IPS-20b (cell line): ENCODE results near the gene FOXP1.

Experiments used
- H3K27ac ChIP-seq: one replicate; pipeline ENCODE4 v1.5.1; 2013; ENCODE audit warnings: low read length
- H3K27me3 ChIP-seq: 2 replicates; pipeline ENCODE4 v1.6.1; 2013; ENCODE audit warnings: mild to moderate bottlenecking, low read length, inconsistent platforms; ENCODE audit not compliant: insufficient read depth
- H3K36me3 ChIP-seq: 2 replicates; pipeline ENCODE4 v1.6.1; 2013; ENCODE audit warnings: low read depth, mild to moderate bottlenecking, inconsistent platforms, low read length, moderate library complexity; ENCODE audit not compliant: insufficient read depth
- H3K4me1 ChIP-seq: 2 replicates; pipeline ENCODE4 v1.6.1; 2013; ENCODE audit warnings: mild to moderate bottlenecking, control low read depth, inconsistent platforms, low read length, moderate library complexity; ENCODE audit not compliant: insufficient read depth
- H3K4me3 ChIP-seq: 2 replicates; pipeline ENCODE4 v1.5.1; 2013; ENCODE audit warnings: mild to moderate bottlenecking, low read length, inconsistent platforms
- H3K9ac ChIP-seq: 2 replicates; pipeline ENCODE4 v1.6.1; 2013; ENCODE audit warnings: low read depth, mild to moderate bottlenecking, inconsistent platforms, low read length, moderate library complexity
- H3K9me3 ChIP-seq: 2 replicates; pipeline ENCODE4 v1.6.1; 2013; ENCODE audit warnings: mild to moderate bottlenecking, low read depth, low read length, inconsistent platforms; ENCODE audit not compliant: insufficient read depth

FOXP1 gene

DNA sequence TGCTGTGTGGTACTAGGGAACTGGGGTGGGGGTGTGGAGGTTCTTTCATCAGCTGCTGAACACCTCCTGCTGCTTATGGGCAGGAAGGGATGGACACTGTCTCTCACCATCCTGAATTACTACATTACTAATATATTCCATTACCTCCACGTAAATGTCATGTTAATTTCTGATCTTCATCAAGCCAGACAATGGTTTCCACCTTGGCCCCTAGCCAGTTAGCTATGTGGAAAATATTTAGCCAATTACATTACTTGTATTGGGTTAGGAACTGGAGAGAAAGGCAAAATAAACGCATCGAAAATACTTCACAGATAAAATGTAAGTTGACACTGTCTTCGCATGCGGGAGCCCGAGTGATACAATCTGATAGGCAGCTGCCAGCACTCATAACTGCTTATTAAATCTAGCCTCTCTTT, 95.1 kb downstream of the FOXP1 start:
- no peaks in the 10 kb centered on the region; the same call in 1 of the 2 replicates for H3K4me1 ChIP-seq
- no peak overlapping the region for H3K4me3 ChIP-seq
- H3K27ac ChIP-seq: no peak overlapping the region
- no peaks in the 10 kb centered on the region for H3K27me3 ChIP-seq
- H3K9ac ChIP-seq: no peak overlapping the region
- H3K9me3 ChIP-seq: peaks cover 9% of the 10 kb centered on the region
- H3K36me3 ChIP-seq: no peaks in the 10 kb centered on the region

DNA sequence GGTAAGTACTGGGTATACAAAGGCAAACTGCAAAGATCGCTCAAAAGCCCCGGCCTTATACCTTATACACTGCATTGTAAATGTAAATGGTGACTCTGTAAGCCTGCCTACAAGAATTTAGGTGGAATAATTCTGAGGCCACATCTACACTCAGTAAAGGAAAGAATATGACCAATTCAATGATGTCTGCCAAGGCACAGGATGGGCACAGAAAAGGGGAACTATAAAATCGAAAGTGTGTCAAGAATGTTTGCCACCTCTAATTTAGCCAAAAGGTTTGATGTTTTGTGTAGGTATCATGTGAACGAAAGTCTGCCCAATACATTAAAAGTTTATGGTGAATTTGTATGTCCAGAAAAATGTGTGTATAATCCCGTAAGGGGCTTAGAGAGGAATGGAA, 96.1 kb downstream of the FOXP1 start:
- Histone ChIP-seq H3K4me3 (no peak overlapping the region), H3K4me1 (no peaks in the 10 kb centered on the region; the same call in 1 of the 2 replicates), H3K36me3 (no peaks in the 10 kb centered on the region), H3K9ac (no peak overlapping the region), H3K27ac (no peak overlapping the region), H3K27me3 (no peaks in the 10 kb centered on the region), H3K9me3 (peaks cover 9% of the 10 kb centered on the region)

DNA sequence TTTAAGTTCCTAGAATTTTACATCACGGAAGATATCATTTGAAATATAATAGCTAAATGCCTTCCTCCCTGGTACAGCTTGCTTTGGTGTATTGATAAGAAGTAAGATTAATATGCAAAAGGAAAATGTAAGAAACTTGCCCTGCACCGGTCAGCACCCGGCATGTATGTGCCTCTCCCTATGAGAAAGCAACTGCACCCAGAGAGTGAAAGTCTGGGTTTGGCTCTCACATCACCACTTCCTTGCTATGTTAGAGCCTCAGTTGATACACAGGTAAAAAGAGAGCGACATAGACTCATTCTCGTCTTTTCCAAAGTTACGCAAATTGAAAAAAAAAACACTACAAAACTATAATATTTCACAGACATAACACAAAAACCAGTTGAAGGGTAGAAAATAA, 96.7 kb downstream of the FOXP1 start:
- H3K27ac ChIP-seq: no peak overlapping the region
- no peaks in the 10 kb centered on the region; the same call in 1 of the 2 replicates for H3K4me1 ChIP-seq
- H3K9ac ChIP-seq: no peak overlapping the region
- H3K4me3 ChIP-seq: no peak overlapping the region
- no peaks in the 10 kb centered on the region for H3K36me3 ChIP-seq
- H3K9me3 ChIP-seq: peaks cover 9% of the 10 kb centered on the region
- no peaks in the 10 kb centered on the region for H3K27me3 ChIP-seq

DNA sequence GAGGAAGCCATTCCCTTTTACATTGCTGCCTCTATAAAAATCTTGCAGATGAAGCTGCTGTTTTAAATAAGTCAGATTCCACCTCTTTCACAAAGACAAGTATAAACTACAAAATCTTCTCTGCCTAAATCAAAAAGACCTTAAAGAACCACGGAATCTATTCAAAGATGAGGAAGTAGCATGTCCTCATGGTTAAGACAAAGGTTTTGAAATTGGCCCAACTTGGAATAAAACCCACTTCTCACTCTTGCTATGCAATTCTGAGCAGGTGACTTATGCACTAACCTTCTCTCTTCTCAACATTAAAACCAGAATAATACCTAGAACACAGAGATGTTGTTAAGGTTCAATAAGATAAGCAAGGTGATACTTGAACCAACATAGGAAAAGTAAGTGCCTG, 97.6 kb downstream of the FOXP1 start:
- Histone ChIP-seq H3K27me3 (no peaks in the 10 kb centered on the region), H3K4me1 (peaks cover 3% of the 10 kb centered on the region; the same call in 1 of the 2 replicates), H3K36me3 (no peaks in the 10 kb centered on the region), H3K9me3 (no peaks in the 10 kb centered on the region), H3K27ac (no peak overlapping the region), H3K4me3 (no peak overlapping the region), H3K9ac (no peak overlapping the region)

DNA sequence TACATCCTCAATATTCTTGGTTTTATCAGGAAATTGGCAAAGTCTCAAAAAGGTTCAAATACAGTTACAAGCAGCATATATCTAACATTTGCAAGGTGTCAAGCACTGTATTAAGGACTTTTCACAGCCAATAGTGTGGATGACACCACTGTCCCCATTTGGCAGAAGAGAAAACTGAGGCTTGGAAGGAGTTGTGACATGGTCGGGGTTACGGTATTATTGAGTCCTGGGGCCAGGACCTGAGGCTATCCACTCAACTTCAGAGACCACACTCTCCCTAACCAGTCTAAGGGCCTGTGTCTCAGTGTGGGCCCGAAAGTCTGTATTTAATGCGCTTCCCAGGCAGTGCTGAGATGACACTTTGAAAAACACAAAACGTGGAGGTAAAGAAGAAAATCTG, 99.1 kb downstream of the FOXP1 start:
- H3K9me3 ChIP-seq: no peaks in the 10 kb centered on the region

DNA sequence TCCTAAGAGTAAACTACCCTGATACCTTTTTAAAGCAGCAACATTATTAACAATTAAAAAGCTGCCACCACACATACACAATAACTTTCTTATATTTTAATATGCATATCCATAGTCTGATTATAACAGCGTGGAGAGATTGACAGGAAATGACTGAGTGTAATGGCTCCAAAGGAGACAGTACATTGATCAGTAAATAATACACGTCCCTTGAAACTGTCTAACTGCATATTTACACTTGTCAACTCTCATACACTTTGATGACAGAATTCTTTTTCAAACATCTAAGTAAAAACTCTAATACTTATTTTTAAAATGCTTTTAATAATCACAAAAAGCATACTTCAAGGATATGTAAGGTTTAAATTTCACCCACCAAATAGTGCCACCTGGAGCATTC, 99.5 kb downstream of the FOXP1 start:
- Histone ChIP-seq H3K36me3 (no peaks in the 10 kb centered on the region), H3K4me1 (peaks cover 3% of the 10 kb centered on the region; the same call in 1 of the 2 replicates), H3K9ac (no peak overlapping the region), H3K27ac (no peak overlapping the region), H3K9me3 (no peaks in the 10 kb centered on the region), H3K4me3 (no peak overlapping the region), H3K27me3 (no peaks in the 10 kb centered on the region)

More for the DNA sequence above, 99.1 kb downstream of the FOXP1 start:
- H3K9ac ChIP-seq: no peak overlapping the region
- H3K4me3 ChIP-seq: no peak overlapping the region
- H3K4me1 ChIP-seq: peaks cover 3% of the 10 kb centered on the region; the same call in 1 of the 2 replicates
- H3K27ac ChIP-seq: no peak overlapping the region
- H3K27me3 ChIP-seq: no peaks in the 10 kb centered on the region
- no peaks in the 10 kb centered on the region for H3K36me3 ChIP-seq

DNA sequence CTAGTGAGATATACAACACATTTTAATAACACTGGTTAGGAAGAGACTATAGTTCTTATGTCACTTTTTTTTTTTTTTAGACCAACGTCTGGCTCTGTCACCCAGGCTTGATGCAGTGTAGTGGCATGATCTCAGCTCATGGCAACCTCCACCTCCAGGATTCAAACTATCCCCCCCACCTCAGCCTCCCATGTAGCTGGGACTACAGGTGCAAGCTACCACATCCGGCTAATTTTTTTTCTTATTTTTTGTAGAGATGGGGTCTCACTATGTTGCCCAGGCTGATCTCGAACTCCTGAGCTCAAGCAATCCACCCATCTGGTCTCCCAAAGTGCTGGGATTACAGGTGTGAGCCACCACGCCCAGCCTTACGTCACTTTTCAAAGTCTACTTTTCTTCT, 100.8 kb downstream of the FOXP1 start:
- no peaks in the 10 kb centered on the region for H3K27me3 ChIP-seq
- H3K9me3 ChIP-seq: no peaks in the 10 kb centered on the region
- H3K4me3 ChIP-seq: no peak overlapping the region
- H3K4me1 ChIP-seq: peaks cover 3% of the 10 kb centered on the region; the same call in 1 of the 2 replicates
- H3K27ac ChIP-seq: no peak overlapping the region
- H3K36me3 ChIP-seq: no peaks in the 10 kb centered on the region
- no peak overlapping the region for H3K9ac ChIP-seq

DNA sequence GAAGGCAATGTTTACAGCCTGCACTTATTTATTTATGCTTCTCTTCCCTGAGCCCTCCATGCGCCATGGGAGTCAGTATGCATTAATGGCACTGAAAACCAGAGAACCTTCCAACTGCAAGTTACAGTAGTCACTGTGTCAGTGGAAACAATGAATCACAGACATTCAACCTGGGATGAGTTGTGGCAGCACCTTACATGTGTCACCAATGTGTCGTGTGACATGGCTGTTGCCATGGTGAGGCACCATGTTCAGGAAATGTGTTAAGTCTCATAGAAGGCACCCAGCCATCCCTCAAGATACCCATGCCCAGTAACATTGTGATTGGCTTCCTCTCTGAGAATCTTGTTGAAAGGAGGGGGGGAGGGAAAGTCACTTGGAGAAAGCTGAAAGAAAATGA, 105.0 kb downstream of the FOXP1 start:
- H3K27ac ChIP-seq: no peak overlapping the region
- peaks cover 9% of the 10 kb centered on the region; the same call in 1 of the 2 replicates for H3K9me3 ChIP-seq
- H3K27me3 ChIP-seq: no peaks in the 10 kb centered on the region

DNA sequence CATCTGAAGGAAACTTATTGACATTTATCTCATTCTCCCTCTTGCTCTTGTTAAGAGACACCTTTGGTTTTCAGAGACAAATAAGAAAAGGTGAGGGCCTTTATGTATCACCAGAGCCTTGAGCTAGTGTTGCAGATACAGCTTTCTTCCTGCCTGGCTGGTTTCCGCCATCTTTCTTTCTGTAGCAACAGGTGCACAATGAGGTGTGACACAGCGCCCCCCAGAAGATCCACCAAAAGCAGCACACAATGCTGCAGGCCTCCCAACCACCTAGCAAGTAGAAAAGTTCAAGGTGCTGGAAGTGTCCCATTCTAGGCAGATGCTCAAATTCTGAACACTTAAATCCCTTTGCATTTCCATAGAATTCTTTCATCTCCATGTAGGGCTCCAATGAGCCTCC, 106.6 kb downstream of the FOXP1 start:
- 0 out of 2 replicates have a peak, but pooled peaks cover 3% of the 10 kb centered on the region for H3K4me1 ChIP-seq
- H3K9ac ChIP-seq: no peak overlapping the region
- H3K27me3 ChIP-seq: no peaks in the 10 kb centered on the region
- no peaks in the 10 kb centered on the region for H3K36me3 ChIP-seq
- H3K9me3 ChIP-seq: peaks cover 9% of the 10 kb centered on the region; the same call in 1 of the 2 replicates
- H3K27ac ChIP-seq: no peak overlapping the region
- H3K4me3 ChIP-seq: no peak overlapping the region

More for the DNA sequence above, 105.0 kb downstream of the FOXP1 start:
- no peak overlapping the region for H3K4me3 ChIP-seq
- H3K4me1 ChIP-seq: peaks cover 3% of the 10 kb centered on the region; the same call in 1 of the 2 replicates
- H3K9ac ChIP-seq: no peak overlapping the region
- no peaks in the 10 kb centered on the region for H3K36me3 ChIP-seq

DNA sequence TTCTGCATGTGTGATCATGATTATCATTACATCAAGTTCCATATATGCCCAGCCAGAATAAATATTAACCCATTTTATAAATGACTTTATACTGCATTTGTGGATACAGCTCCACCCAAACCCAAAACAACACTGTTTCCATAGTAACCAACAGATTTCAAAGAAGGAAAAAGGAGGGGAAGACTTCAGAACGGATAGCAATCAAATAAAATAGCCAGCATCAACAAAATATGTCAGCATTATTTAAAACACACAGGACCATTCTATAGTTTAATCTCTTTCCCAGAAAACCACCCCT, 114.4 kb downstream of the FOXP1 start:
- Histone ChIP-seq H3K27ac (no peak overlapping the region), H3K4me3 (0 out of 2 replicates have a peak overlapping the region, but pooled peaks have one; percentile 18), H3K27me3 (no peaks in the 10 kb centered on the region), H3K36me3 (no peaks in the 10 kb centered on the region), H3K4me1 (peaks cover 25% of the 10 kb centered on the region), H3K9ac (no peak overlapping the region), H3K9me3 (peaks cover 5% of the 10 kb centered on the region; the same call in 1 of the 2 replicates)

DNA sequence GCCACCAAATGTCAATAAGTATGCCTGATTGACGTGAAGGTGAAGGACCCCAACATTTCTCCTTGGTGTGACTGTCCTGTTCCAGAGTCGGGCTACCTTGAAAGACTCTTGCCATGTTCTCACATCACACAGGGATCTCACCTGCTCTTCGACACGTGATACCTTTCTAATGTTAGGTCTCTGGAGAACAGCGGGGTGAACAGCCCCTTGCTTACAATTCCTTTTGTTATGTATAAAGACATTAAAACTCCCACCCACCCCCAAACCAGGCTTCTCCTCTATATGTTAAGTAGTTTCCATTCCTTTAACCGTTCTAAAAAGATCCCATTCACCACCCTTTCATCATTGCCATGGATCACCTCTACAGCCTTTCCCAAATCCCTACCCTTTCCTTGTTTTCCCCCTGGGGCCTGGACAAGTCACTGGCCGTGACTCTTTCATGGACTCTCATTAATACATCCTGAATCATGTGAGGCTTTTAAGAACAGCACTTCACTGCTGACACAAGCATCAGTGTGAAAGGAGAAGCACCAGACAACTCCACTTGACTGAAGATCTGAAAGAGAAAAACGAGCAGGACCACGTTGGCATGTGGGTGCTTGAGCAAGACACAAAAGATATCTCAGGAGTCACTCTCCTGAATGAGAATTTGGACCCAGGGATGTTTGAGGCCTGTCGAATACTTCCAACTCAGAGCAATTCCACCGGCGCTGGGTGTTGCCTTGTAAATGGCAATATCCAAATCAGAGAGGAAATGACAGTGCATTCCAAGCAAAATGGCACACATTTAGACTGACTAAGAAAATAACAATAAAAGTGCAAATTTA, 115.0 kb downstream of the FOXP1 start:
- no peak overlapping the region for H3K27ac ChIP-seq
- no peaks in the 10 kb centered on the region for H3K9me3 ChIP-seq

DNA sequence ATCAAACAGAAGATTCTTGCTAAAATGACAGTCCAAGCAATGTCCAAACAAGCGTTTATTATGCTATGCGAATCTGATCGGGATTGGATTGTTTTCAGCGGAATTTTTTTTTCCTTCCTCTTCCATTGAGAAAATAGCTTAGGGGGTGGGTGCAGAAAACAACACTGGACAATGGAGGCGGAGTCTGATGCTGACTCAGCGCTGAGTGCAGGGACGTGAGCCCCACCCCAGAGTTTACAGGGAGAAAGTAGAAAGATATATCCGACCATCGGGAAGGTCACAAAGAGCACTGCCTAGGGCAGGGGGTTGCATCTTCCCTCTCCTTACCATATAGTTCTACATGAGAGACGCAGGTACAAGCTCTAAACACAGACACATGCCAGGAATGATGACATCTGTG, 117.0 kb downstream of the FOXP1 start:
- Histone ChIP-seq H3K27ac (no peak overlapping the region), H3K36me3 (no peaks in the 10 kb centered on the region), H3K9me3 (no peaks in the 10 kb centered on the region), H3K27me3 (no peaks in the 10 kb centered on the region), H3K4me1 (peaks cover 25% of the 10 kb centered on the region), H3K9ac (no peak overlapping the region), H3K4me3 (no peak overlapping the region)

More for the DNA sequence above, 115.0 kb downstream of the FOXP1 start:
- H3K36me3 ChIP-seq: no peaks in the 10 kb centered on the region
- no peak overlapping the region for H3K9ac ChIP-seq
- peak overlapping the region; percentile 18; the same call in 1 of the 2 replicates for H3K4me3 ChIP-seq
- H3K4me1 ChIP-seq: peaks cover 25% of the 10 kb centered on the region
- H3K27me3 ChIP-seq: no peaks in the 10 kb centered on the region
